Activated CD8-positive, alpha-beta memory T cell treated with anti-CD3 and anti-CD28 coated beads for 4 hours (primary cell): ENCODE data around the gene CCDC188.

Source experiments
- DNase-seq, 2 donors: peaks; one replicate each; pipeline ENCODE4 v3.0.0-alpha.2; 2020; ENCODE audit warnings: low read depth in 2 of 2

The CCDC188 gene

GRCh38 chr22:20105456-20106204 lies 45.2 kb downstream of the CCDC188 start:
- DNase-seq = no peak

GRCh38 chr22:20102203-20102780 lies 48.6 kb downstream of the CCDC188 start:
- DNase-seq = no peak

GRCh38 chr22:20101638-20102037 lies 49.2 kb downstream of the CCDC188 start:
- DNase-seq = no peak

- no peak for DNase-seq
Measured at GRCh38 chr22:20099099-20099711, 51.6 kb downstream of the CCDC188 start.
